ENCODE results near the gene MCC. TPM values are rescaled to one million over a fixed set of nuclear protein-coding genes. Genes with fewer than 3 reads are reported as not detected.

Gene MCC
- total RNA-seq, 2 donors from 2014 or later, result 164 to 187 TPM

GRCh38 chr5:113102121-113102531 is 386.1 kb downstream of the MCC start:
- H3K36me3 Mint-ChIP-seq (ENCODE audit: low read depth), result peaks cover 81% of the 10 kb centered on the region
- WGBS, 2 experiments (ENCODE audit: insufficient coverage in 1 of 2, insufficient read length in 1 of 2), result 100% methylated on average over 1 of the region's 1 CpG
- H3K9me3 Mint-ChIP-seq, result no peaks in the 10 kb centered on the region

GRCh38 chr5:113100981-113101380 is 387.3 kb downstream of the MCC start:
- Mint-ChIP-seq H3K36me3 (ENCODE audit: low read depth) (peaks cover 88% of the 10 kb centered on the region), H3K27me3 (ENCODE audit: insufficient read depth) (no peaks in the 10 kb centered on the region), H3K4me3 (no peak overlapping the region), H3K9me3 (no peaks in the 10 kb centered on the region), H3K27ac (no peak overlapping the region), H3K4me1 (no peaks in the 10 kb centered on the region)
- no peak overlapping the region for H3K9ac ChIP-seq (ENCODE audit: extremely low read depth, low read length, poor library complexity, severe bottlenecking)
- H3K27me3 ChIP-seq (ENCODE audit: control insufficient read depth, insufficient read depth, low read length, poor library complexity, severe bottlenecking), result no peaks in the 10 kb centered on the region
- WGBS, 2 experiments (ENCODE audit: insufficient coverage in 1 of 2, insufficient read length in 1 of 2), result 91 to 100% methylated on average over 1 to 2 of the region's 2 CpGs
- no peaks in the 10 kb centered on the region for H3K9me3 ChIP-seq (ENCODE audit: control insufficient read depth, low read length)
- no peaks in the 10 kb centered on the region for H3K4me1 ChIP-seq (ENCODE audit: control insufficient read depth, insufficient read depth, low read length)
- H3K27ac ChIP-seq (ENCODE audit: low read depth, low read length), result no peak overlapping the region
- DNase-seq, result no peak
- peaks cover 94% of the 10 kb centered on the region for H3K36me3 ChIP-seq (ENCODE audit: control insufficient read depth, insufficient read depth, low read length)
- no peak for TF ChIP-seq CTCF (conservative IDR thresholded peaks at IDR 0.05)
- H3K4me3 ChIP-seq (ENCODE audit: low read length), result no peak overlapping the region

More at GRCh38 chr5:113102121-113102531, 386.1 kb downstream of the MCC start:
- DNase-seq, result no peak
- H3K4me3 ChIP-seq (ENCODE audit: low read length), result no peak overlapping the region
- H3K4me3 Mint-ChIP-seq, result no peak overlapping the region
- peaks cover 4% of the 10 kb centered on the region for H3K4me1 Mint-ChIP-seq
- no peaks in the 10 kb centered on the region for H3K9me3 ChIP-seq (ENCODE audit: control insufficient read depth, low read length)
- no peaks in the 10 kb centered on the region for H3K27me3 Mint-ChIP-seq (ENCODE audit: insufficient read depth)
- no peak for TF ChIP-seq CTCF (conservative IDR thresholded peaks at IDR 0.05)
- no peak overlapping the region for H3K27ac Mint-ChIP-seq
- no peak overlapping the region for H3K27ac ChIP-seq (ENCODE audit: low read depth, low read length)
- peaks cover 83% of the 10 kb centered on the region for H3K36me3 ChIP-seq (ENCODE audit: control insufficient read depth, insufficient read depth, low read length)
- no peak overlapping the region for H3K9ac ChIP-seq (ENCODE audit: extremely low read depth, low read length, poor library complexity, severe bottlenecking)
- no peaks in the 10 kb centered on the region for H3K27me3 ChIP-seq (ENCODE audit: control insufficient read depth, insufficient read depth, low read length, poor library complexity, severe bottlenecking)
- peaks cover 5% of the 10 kb centered on the region for H3K4me1 ChIP-seq (ENCODE audit: control insufficient read depth, insufficient read depth, low read length)

- Histone ChIP-seq H3K4me3 (ENCODE audit: low read length) (no peak overlapping the region), H3K4me1 (ENCODE audit: control insufficient read depth, insufficient read depth, low read length) (no peaks in the 10 kb centered on the region), H3K36me3 (ENCODE audit: control insufficient read depth, insufficient read depth, low read length) (peaks cover 94% of the 10 kb centered on the region), H3K27me3 (ENCODE audit: control insufficient read depth, insufficient read depth, low read length, poor library complexity, severe bottlenecking) (no peaks in the 10 kb centered on the region), H3K9me3 (ENCODE audit: control insufficient read depth, low read length) (no peaks in the 10 kb centered on the region), H3K27ac (ENCODE audit: low read depth, low read length) (no peak overlapping the region), H3K9ac (ENCODE audit: extremely low read depth, low read length, poor library complexity, severe bottlenecking) (no peak overlapping the region)
- Mint-ChIP-seq H3K4me1 (no peaks in the 10 kb centered on the region), H3K4me3 (no peak overlapping the region), H3K27me3 (ENCODE audit: insufficient read depth) (no peaks in the 10 kb centered on the region), H3K9me3 (no peaks in the 10 kb centered on the region), H3K27ac (no peak overlapping the region), H3K36me3 (ENCODE audit: low read depth) (peaks cover 89% of the 10 kb centered on the region)
- no peak for TF ChIP-seq CTCF (conservative IDR thresholded peaks at IDR 0.05)
- DNase-seq, result no peak
- WGBS, 2 experiments (ENCODE audit: insufficient coverage in 1 of 2, insufficient read length in 1 of 2), result 97 to 100% methylated on average over 3 to 4 of the region's 4 CpGs
These were observed 388.4 kb downstream of the MCC start for GRCh38 chr5:113099822-113100221.
